ENCODE results near the gene TAF3. TPM values are rescaled to one million over a fixed set of nuclear protein-coding genes. Genes with fewer than 3 reads are reported as not detected.

The TAF3 gene
- polyA plus RNA-seq, 3 donors, result 1.6 to 3.9 (median 3.4) TPM

DNA sequence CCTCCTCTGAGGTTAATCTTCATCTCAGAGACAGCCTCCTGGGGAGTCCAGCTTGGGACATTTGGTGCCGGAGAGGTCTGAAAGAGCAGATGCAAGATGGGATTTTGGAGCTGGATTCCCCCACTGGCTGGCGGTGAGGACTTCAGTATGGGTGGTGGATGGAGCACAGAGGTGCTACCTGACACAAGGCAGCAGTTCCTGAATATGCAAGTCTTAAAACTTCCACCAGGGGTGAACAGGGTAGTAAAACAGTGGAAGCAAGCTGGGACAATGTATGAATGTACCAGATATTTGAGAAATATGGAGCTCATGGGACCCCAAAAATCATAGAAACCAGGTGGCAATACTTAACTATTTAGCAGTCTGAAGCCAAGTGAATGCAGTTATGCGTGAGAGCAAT, 4.8 kb upstream of the TAF3 start:
- WGBS (ENCODE audit: insufficient coverage), result 74% methylated on average over 3 of the region's 3 CpGs

DNA sequence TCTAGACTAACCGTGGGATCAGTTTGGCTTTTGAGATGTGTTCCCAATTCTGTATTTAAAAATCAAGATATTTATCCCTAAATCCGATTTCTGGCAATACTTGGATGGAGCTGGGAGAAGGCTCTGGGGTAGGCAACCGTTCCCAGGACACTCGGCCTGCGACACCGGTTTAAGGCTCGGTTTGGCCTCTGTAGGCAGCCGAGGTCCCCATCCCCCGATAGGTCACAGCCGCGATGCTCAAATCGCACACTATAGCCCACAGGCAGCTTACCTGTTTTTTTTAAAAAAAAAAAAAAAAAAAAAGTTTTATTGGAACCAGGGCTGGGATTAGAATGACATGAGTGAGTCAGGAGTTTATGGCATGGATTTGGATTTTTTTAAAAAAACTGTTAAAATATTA, 729 bp upstream of the TAF3 start:
- Histone ChIP-seq H3K4me1 (ENCODE audit: control insufficient read depth in 1 of 2, insufficient read depth in 2 of 2, low read length in 2 of 2) (peaks cover 20 to 22% of the 10 kb centered on the region in 2 donors), H3K27me3 (ENCODE audit: control insufficient read depth in 2 of 2, insufficient read depth in 2 of 2, low read length in 2 of 2) (no peaks in the 10 kb centered on the region), H3K9me3 (replicated peaks in 1 of 2; ENCODE audit: control insufficient read depth in 1 of 2, insufficient read depth in 1 of 2, low read length in 2 of 2) (no peaks in the 10 kb centered on the region), H3K27ac (ENCODE audit: low read depth in 1 of 2, low read length in 2 of 2) (peak overlapping the region in 1 of 2 donors; percentile 82), H2AFZ (ENCODE audit: insufficient read depth, low read depth, low read length, poor library complexity, severe bottlenecking) (peak overlapping the region; percentile 98), H3K4me2 (replicated peaks; ENCODE audit: extremely low read depth, low read length, poor library complexity, severe bottlenecking) (peak overlapping the region; percentile 95), H3K79me2 (ENCODE audit: insufficient read depth, low read length) (peaks cover 34% of the 10 kb centered on the region), H4K20me1 (ENCODE audit: insufficient read depth, low read length) (no peaks in the 10 kb centered on the region), H3K36me3 (replicated peaks in 1 of 2; ENCODE audit: control insufficient read depth in 1 of 2, insufficient read depth in 2 of 2, low read length in 2 of 2) (peaks cover 2 to 23% of the 10 kb centered on the region in 2 donors), H3K9ac (ENCODE audit: insufficient read depth, low read length, poor library complexity, severe bottlenecking) (no peak overlapping the region), H3K4me3 (replicated peaks in 1 of 3; ENCODE audit: low read depth in 2 of 3, low read length in 3 of 3) (peak overlapping the region; percentile 64 to 99 (median 89))
- peaks cover 4 to 6% (median 5%) of the 10 kb centered on the region in 3 donors for H3K27me3 Mint-ChIP-seq (ENCODE audit: low read depth in 3 of 3)
- DNase-seq, result no peak
- H3K9me3 Mint-ChIP-seq, result peaks cover 0 to 2% (median 0%) of the 10 kb centered on the region in 7 donors
- peaks cover 5 to 15% of the 10 kb centered on the region in 2 donors for H3K36me3 Mint-ChIP-seq
- peak overlapping the region; percentile 92 to 99 for H3K4me3 Mint-ChIP-seq
- TF ChIP-seq CTCF (IDR thresholded peaks at IDR 0.05), result no peak
- WGBS (ENCODE audit: insufficient coverage), result 32% methylated on average over 5 of the region's 12 CpGs
- H3K4me1 Mint-ChIP-seq, result peaks cover 29% of the 10 kb centered on the region
- intact Hi-C loops (cut with micrococcal nuclease), result no loop called here
- H3K27ac Mint-ChIP-seq, result peak overlapping the region in 2 of 7 donors; percentile 81 to 94

More for the DNA sequence above, 4.8 kb upstream of the TAF3 start:
- no peak overlapping the region for H3K27ac Mint-ChIP-seq
- Histone ChIP-seq H3K4me3 (replicated peaks in 1 of 3; ENCODE audit: low read depth in 2 of 3, low read length in 3 of 3) (no peak overlapping the region), H3K4me1 (ENCODE audit: control insufficient read depth in 1 of 2, insufficient read depth in 2 of 2, low read length in 2 of 2) (peaks cover 7 to 9% of the 10 kb centered on the region in 2 donors), H3K79me2 (ENCODE audit: insufficient read depth, low read length) (peaks cover 1% of the 10 kb centered on the region), H3K27ac (ENCODE audit: low read depth in 1 of 2, low read length in 2 of 2) (no peak overlapping the region), H4K20me1 (ENCODE audit: insufficient read depth, low read length) (no peaks in the 10 kb centered on the region), H3K9ac (ENCODE audit: insufficient read depth, low read length, poor library complexity, severe bottlenecking) (no peak overlapping the region), H3K27me3 (ENCODE audit: control insufficient read depth in 2 of 2, insufficient read depth in 2 of 2, low read length in 2 of 2) (no peaks in the 10 kb centered on the region), H3K9me3 (replicated peaks in 1 of 2; ENCODE audit: control insufficient read depth in 1 of 2, insufficient read depth in 1 of 2, low read length in 2 of 2) (no peaks in the 10 kb centered on the region), H3K4me2 (replicated peaks; ENCODE audit: extremely low read depth, low read length, poor library complexity, severe bottlenecking) (no peak overlapping the region), H2AFZ (ENCODE audit: insufficient read depth, low read depth, low read length, poor library complexity, severe bottlenecking) (no peak overlapping the region), H3K36me3 (replicated peaks in 1 of 2; ENCODE audit: control insufficient read depth in 1 of 2, insufficient read depth in 2 of 2, low read length in 2 of 2) (peaks cover 2 to 9% of the 10 kb centered on the region in 2 donors)
- H3K27me3 Mint-ChIP-seq (ENCODE audit: low read depth in 3 of 3), result peaks cover 5 to 8% (median 6%) of the 10 kb centered on the region in 3 donors
- no peak overlapping the region for H3K4me3 Mint-ChIP-seq
- H3K36me3 Mint-ChIP-seq, result peaks cover 0 to 6% of the 10 kb centered on the region in 2 donors
- peaks cover 13% of the 10 kb centered on the region for H3K4me1 Mint-ChIP-seq
- DNase-seq, result no peak
- intact Hi-C loops (cut with micrococcal nuclease), result no loop called here
- TF ChIP-seq CTCF (IDR thresholded peaks at IDR 0.05), result peak; percentile 24
- H3K9me3 Mint-ChIP-seq, result peaks cover 0 to 2% (median 0%) of the 10 kb centered on the region in 7 donors
